Endometrial microvascular endothelial cells (primary cell): ENCODE data around the gene SGF29. TPM values are rescaled to one million over a fixed set of nuclear protein-coding genes. Genes with fewer than 3 reads are reported as not detected.
"Not testable (repeated sequence)": the region's sequence is repeated elsewhere in the genome, so short reads cannot be mapped to it uniquely, and the experiment has no call there.

ENCODE experiments used
- in situ Hi-C: cut with HindIII; loops from 2 replicates; pipeline ENCODE4 v1.10.0; 2017; ENCODE audit warnings: low sequenced_read_pairs, low pct_unique_long_range_greater_than_20kb; ENCODE audit errors: inconsistent ontology term
- total RNA-seq: library from RNA; depleted of rRNA; stranded (reverse); fragments of >200 nt; gene quantifications from one replicate; pipeline ENCODE4 v1.2.3, GENCODE V29; 2015; ENCODE audit errors: inconsistent ontology term

Gene SGF29
- total RNA-seq, 1 donor from 2014 or later = 6.8 TPM

GRCh38 chr16:28622532-28623171 lies 68.9 kb downstream of the SGF29 start:
- in situ Hi-C loops = not testable (repeated sequence)

DNA sequence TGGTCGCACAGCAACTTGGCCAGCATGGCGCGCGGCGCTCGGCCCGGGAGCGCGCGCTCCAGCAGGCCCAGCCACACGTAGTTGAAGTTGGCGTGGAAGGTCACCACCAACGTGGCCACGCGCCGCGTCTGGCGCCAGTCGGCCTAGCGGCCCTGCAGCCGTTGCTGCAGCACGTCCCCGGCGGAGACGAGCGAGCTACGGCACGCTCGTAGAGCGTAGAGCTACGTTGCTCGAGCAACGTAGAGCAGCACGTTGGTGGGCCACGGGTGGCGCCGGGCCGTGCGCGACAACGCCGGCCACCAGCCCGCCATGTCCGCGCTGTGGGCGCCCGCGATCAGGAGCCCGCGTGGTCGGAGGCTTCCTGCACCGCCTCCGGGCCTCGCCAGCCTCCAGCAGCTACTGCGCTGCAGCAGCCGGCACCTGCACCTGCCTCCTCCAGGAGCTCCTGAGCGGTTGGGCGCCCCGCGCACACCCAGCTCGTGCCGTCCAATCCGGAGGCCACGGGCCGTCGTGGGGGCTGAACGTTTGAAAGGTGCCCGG lies 69.5 kb downstream of the SGF29 start:
- in situ Hi-C loops = no loop called here

- in situ Hi-C loops = not testable (repeated sequence)
Measured at GRCh38 chr16:28630905-28631304, 77.2 kb downstream of the SGF29 start.

GRCh38 chr16:28636093-28636823 lies 82.5 kb downstream of the SGF29 start:
- in situ Hi-C loops = not testable (repeated sequence)

DNA sequence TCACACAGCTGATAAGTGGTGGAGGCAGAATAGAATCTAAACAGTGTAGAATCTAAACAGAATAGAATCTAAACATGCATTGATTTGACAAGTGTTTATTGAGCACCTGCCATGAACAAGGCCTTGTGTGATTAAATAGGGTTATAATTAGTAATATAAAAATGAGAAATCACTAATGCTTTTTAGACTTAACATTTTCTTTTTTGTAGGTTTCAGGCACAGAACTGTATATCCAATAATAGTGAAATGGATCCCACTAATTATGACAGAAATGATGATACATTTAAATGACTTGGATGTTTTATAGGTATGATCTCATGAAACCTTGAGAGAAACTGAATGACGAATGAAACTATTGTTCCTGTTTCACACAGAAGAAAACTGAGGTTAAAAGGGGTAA lies 84.0 kb downstream of the SGF29 start, which contains the start of gene NPIPB8:
NPIPB8 (plus strand) TSS at position 301 of the 400 bp plus-strand sequence. CDS start 296 bp downstream, outside the sequence.
- in situ Hi-C loops = not testable (repeated sequence)

DNA sequence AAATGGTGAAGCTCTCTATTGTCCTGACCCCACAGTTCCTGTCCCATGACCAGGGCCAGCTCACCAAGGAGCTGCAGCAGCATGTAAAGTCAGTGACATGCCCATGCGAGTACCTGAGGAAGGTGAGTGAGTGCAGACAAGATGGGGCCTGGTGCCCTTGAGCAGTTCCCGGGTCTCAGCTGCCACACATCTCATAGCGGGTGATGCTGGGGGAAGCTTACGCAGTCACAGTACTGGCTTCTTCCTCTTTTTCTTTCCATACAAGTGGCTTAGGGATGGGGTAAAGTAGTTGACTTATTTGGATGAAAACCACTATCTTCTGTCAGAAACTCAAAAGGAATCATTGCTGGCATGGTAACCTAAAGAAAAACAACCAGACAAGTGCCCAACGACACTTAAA lies 84.6 kb downstream of the SGF29 start:
- in situ Hi-C loops = not testable (repeated sequence)

DNA sequence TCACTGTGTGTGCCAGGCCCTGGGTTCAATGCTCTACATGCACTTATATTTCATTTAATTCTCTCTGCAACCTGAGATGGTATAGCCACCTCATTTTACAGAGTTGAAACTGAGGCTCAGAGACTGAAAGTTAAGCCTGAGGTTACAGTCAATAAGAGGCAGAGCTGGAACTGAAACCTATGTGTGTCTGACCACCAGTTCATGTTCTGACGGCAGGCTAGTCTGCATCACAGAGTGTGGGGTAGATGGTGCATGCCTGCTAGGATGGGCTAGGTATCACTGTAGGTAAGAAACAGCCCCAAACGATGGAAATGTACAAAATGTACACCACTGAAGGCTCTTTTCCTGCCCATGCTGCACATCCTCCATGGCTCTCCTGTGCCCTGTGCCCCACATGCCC lies 86.2 kb downstream of the SGF29 start:
- in situ Hi-C loops = not testable (repeated sequence)

Other genes starting within 250 kb of the SGF29 start
- gene NPIPB6, start 190.4 kb upstream of the SGF29 start, total RNA-seq = not detected
- 134 TPM for gene EIF3CL, start 150.1 kb upstream of the SGF29 start, total RNA-seq
- not detected for gene NPIPB7, start 81.6 kb upstream of the SGF29 start, total RNA-seq
- 28.6 TPM for gene CLN3, start 61.8 kb upstream of the SGF29 start, total RNA-seq
- gene APOBR, start 59.3 kb upstream of the SGF29 start, total RNA-seq = not detected
- not detected for gene IL27, start 47.1 kb upstream of the SGF29 start, total RNA-seq
- gene NUPR1, start 14.9 kb upstream of the SGF29 start, total RNA-seq = 0.56 TPM
- gene SULT1A2, start 43.1 kb downstream of the SGF29 start, total RNA-seq = not detected
- gene SULT1A1, start 56.1 kb downstream of the SGF29 start, total RNA-seq = 5.9 TPM
- not detected for gene NPIPB8, start 84.1 kb downstream of the SGF29 start, total RNA-seq
- gene EIF3C, start 157.5 kb downstream of the SGF29 start, total RNA-seq = 191 TPM
- gene NPIPB9, start 197.9 kb downstream of the SGF29 start, total RNA-seq = 1.7 TPM